Spinal cord (tissue), 10 donors: ENCODE results near the gene MS4A4E. TPM values are rescaled to one million over a fixed set of nuclear protein-coding genes. Genes with fewer than 3 reads are reported as not detected.
"Not testable (repeated sequence)": the region's sequence is repeated elsewhere in the genome, so short reads cannot be mapped to it uniquely, and the experiment has no call there.

Source experiments
- DNase-seq, 6 donors: peaks; one replicate each; pipeline versions ENCODE4 v3.0.0 to v3.0.0-alpha.2; 2013 to 2015; ENCODE audit warnings: low spot score in 6 of 6, low read depth in 4 of 6
- H3K27ac ChIP-seq: one replicate; pipeline ENCODE4 v1.5.1; 2013; ENCODE audit warnings: low read depth, low read length, control low read depth
- H3K27me3 ChIP-seq: one replicate; pipeline ENCODE4 v1.6.1; 2013; ENCODE audit warnings: low read length; ENCODE audit not compliant: control insufficient read depth, insufficient read depth
- H3K36me3 ChIP-seq: one replicate; pipeline ENCODE4 v1.6.1; 2013; ENCODE audit warnings: low read length; ENCODE audit not compliant: control insufficient read depth, insufficient read depth
- H3K4me1 ChIP-seq: one replicate; pipeline ENCODE4 v1.6.1; 2013; ENCODE audit warnings: low read length; ENCODE audit not compliant: control insufficient read depth, insufficient read depth
- H3K4me3 ChIP-seq: one replicate; pipeline ENCODE4 v1.5.1; 2013; ENCODE audit warnings: low read depth, low read length, control low read depth
- H3K9me3 ChIP-seq: one replicate; pipeline ENCODE4 v1.6.1; 2013; ENCODE audit warnings: low read length; ENCODE audit not compliant: control insufficient read depth, insufficient read depth
- WGBS: methylation state at CpG from one replicate; pipeline ENCODE4 v1.1.5; 2013; ENCODE audit warnings: missing lambda C conversion rate; ENCODE audit not compliant: insufficient coverage; 5-methylcytosine and 5-hydroxymethylcytosine counted together
- polyA plus RNA-seq, 2 donors: library from polyadenylated mRNA; unstranded; fragments of 120-200 nt; gene quantifications; one replicate each; pipeline ENCODE4 v1.2.1, GENCODE V29; 2013; ENCODE audit not compliant: insufficient read length in 2 of 2
- total RNA-seq, 2 donors: library from RNA; depleted of rRNA in 1 of 2; stranded (reverse); fragments of 120-200 nt in 1 of 2; fragments of >200 nt in 1 of 2; gene quantifications; one replicate each; pipeline versions ENCODE4 v1.2.3 to v1.2.4, GENCODE V29; 2013 to 2014
- donor health status: healthy.

The MS4A4E gene
- total and polyA plus RNA-seq, 4 donors = 0.50 to 1.9 (median 1.3) TPM

DNA sequence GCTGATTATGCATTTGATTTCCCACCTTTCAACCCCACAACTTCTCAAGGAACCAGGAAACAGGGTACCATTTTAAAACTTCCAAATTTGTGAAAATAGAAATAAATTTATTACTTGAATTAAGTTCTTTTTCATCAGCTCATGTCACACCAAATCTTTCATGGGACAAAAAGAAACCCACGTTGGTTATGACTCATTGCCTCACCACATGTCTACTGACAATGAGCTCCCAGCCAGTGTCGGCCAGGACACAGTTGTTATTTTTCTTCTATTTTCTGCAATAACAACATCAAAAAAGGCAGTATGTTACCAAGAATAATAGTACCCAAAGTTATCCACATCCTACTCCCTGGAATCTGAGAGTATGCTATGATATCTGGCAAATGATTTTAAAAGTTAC is 77.4 kb downstream of the MS4A4E start:
- 86% methylated on average over 1 of the region's 2 CpGs for WGBS
- DNase-seq = no peak
- H3K4me1 ChIP-seq = no peaks in the 10 kb centered on the region
- H3K27me3 ChIP-seq = no peaks in the 10 kb centered on the region
- H3K4me3 ChIP-seq = no peak overlapping the region
- no peak overlapping the region for H3K27ac ChIP-seq
- no peaks in the 10 kb centered on the region for H3K9me3 ChIP-seq
- no peaks in the 10 kb centered on the region for H3K36me3 ChIP-seq

- Histone ChIP-seq H3K4me3 (no peak overlapping the region), H3K9me3 (no peaks in the 10 kb centered on the region)
- no CpG with 5 or more reads among the region's 1 CpG for WGBS
Observed at GRCh38 chr11:60164550-60165075, 78.3 kb downstream of the MS4A4E start.

DNA sequence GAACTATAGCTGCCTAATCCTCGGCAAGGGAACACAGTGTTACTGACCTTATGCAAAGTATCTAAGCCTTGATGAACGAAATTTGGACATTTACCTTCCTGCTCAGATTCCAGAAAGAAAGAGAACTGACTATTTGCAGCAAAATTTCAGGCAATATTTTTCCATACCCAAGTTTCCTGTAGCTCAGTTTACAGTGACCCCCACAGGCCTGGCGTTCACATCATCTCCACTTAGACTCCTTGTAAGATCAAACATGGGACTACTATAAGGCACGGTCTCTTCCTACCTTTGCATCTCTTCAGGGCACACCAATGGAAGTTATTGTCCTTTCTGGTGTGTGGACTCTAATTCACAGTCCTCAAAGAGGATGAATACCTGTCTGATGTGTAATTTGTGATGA is 81.2 kb downstream of the MS4A4E start:
- H3K4me3 ChIP-seq = no peak overlapping the region
- DNase-seq = no peak
- no peaks in the 10 kb centered on the region for H3K27me3 ChIP-seq
- H3K27ac ChIP-seq = no peak overlapping the region
- H3K9me3 ChIP-seq = no peaks in the 10 kb centered on the region
- 69% methylated on average over 3 of the region's 4 CpGs for WGBS
- no peaks in the 10 kb centered on the region for H3K36me3 ChIP-seq
- no peaks in the 10 kb centered on the region for H3K4me1 ChIP-seq

More at GRCh38 chr11:60164550-60165075, 78.3 kb downstream of the MS4A4E start:
- Histone ChIP-seq H3K27me3 (no peaks in the 10 kb centered on the region), H3K36me3 (no peaks in the 10 kb centered on the region), H3K4me1 (no peaks in the 10 kb centered on the region), H3K27ac (no peak overlapping the region)
- DNase-seq = no peak

DNA sequence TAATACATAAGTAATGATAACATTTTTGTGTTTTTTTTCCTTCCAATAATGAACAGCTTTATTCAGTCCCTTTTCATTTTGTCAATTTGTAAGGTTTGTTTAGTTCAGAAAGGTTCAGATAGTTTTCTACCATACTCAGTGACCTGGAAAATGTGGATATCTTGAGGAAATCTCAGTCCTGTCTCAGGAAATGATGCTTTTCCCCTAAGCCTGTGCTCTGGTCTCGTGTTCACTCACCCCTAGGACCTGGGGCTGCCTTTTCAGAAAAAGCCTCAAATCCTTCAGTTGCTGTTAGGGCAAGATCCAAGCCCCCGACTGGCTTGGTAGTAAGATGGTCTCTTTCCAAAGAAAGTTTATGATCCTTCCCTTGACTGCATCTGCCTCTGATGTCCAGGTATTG is 81.8 kb downstream of the MS4A4E start:
- no peak overlapping the region for H3K4me3 ChIP-seq
- no peaks in the 10 kb centered on the region for H3K27me3 ChIP-seq
- no peaks in the 10 kb centered on the region for H3K36me3 ChIP-seq
- WGBS = no CpG with 5 or more reads among the region's 2 CpGs
- no peak overlapping the region for H3K27ac ChIP-seq
- no peaks in the 10 kb centered on the region for H3K4me1 ChIP-seq
- no peak for DNase-seq
- H3K9me3 ChIP-seq = no peaks in the 10 kb centered on the region

GRCh38 chr11:60159868-60160267 is 83.1 kb downstream of the MS4A4E start:
- no peaks in the 10 kb centered on the region for H3K4me1 ChIP-seq
- H3K9me3 ChIP-seq = no peaks in the 10 kb centered on the region
- no peaks in the 10 kb centered on the region for H3K36me3 ChIP-seq
- H3K4me3 ChIP-seq = no peak overlapping the region
- DNase-seq = no peak
- no peak overlapping the region for H3K27ac ChIP-seq
- H3K27me3 ChIP-seq = no peaks in the 10 kb centered on the region
- WGBS = no CpG with 5 or more reads among the region's 1 CpG

DNA sequence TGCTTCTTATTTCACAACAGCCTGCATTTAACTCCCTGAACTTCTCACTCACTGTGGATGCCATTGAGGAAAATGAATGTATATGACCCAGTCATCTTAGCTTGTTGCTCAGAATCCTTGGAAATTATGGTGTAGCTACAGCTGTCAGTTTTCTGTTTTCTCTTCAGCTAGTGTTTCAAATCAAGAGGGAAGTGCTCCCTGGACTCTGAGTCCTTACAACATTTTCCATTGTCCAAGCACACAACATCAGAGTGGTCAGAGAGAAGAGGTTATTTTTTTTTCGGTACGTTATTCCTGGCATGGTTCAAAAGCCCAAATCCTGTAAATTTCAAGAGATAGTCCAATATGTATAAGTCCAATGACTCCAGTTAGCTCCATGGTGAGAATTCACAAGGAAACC is 83.7 kb downstream of the MS4A4E start:
- Histone ChIP-seq H3K9me3 (no peaks in the 10 kb centered on the region), H3K27ac (no peak overlapping the region), H3K4me1 (no peaks in the 10 kb centered on the region), H3K36me3 (no peaks in the 10 kb centered on the region), H3K4me3 (no peak overlapping the region), H3K27me3 (no peaks in the 10 kb centered on the region)
- WGBS = no CpG with 5 or more reads among the region's 2 CpGs
- no peak for DNase-seq

GRCh38 chr11:60158636-60159035 is 84.3 kb downstream of the MS4A4E start:
- Histone ChIP-seq H3K27ac (no peak overlapping the region), H3K4me1 (no peaks in the 10 kb centered on the region), H3K9me3 (no peaks in the 10 kb centered on the region), H3K27me3 (no peaks in the 10 kb centered on the region), H3K4me3 (no peak overlapping the region), H3K36me3 (no peaks in the 10 kb centered on the region)
- 100% methylated on average over 2 of the region's 3 CpGs for WGBS
- no peak for DNase-seq

- no peaks in the 10 kb centered on the region for H3K27me3 ChIP-seq
- H3K27ac ChIP-seq = no peak overlapping the region
- H3K4me1 ChIP-seq = no peaks in the 10 kb centered on the region
- H3K36me3 ChIP-seq = no peaks in the 10 kb centered on the region
- no peaks in the 10 kb centered on the region for H3K9me3 ChIP-seq
- no peak for DNase-seq
- WGBS = 95% methylated on average over 3 of the region's 3 CpGs
- no peak overlapping the region for H3K4me3 ChIP-seq
Observed at GRCh38 chr11:60155931-60156330, 87.0 kb downstream of the MS4A4E start.

DNA sequence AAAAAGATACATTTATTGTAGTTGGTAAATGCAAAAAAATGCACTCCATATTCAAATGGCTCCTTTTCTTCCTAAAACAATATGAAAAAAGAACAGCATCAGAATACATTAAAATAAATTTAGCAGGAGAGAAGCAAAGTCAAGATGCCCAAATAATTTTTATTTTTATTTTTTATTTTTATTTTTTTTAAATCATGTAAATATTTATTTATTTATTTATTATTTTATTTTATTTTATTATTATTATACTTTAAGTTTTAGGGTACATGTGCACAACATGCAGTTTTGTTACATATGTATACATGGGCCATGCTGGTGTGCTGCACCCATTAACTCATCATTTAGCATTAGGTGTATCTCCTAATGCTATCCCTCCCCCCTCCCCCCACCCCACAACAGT is 90.2 kb downstream of the MS4A4E start:
- H3K9me3 ChIP-seq, DNase-seq, H3K36me3 ChIP-seq, H3K4me3 ChIP-seq, H3K4me1 ChIP-seq, H3K27me3 ChIP-seq, H3K27ac ChIP-seq: not testable (repeated sequence)

GRCh38 chr11:60150279-60150678 is 92.7 kb downstream of the MS4A4E start:
- no peaks in the 10 kb centered on the region for H3K27me3 ChIP-seq
- no CpG with 5 or more reads among the region's 1 CpG for WGBS
- no peaks in the 10 kb centered on the region for H3K9me3 ChIP-seq
- no peak for DNase-seq
- H3K4me3 ChIP-seq = no peak overlapping the region
- no peak overlapping the region for H3K27ac ChIP-seq
- no peaks in the 10 kb centered on the region for H3K36me3 ChIP-seq
- no peaks in the 10 kb centered on the region for H3K4me1 ChIP-seq
